ENCODE data around the gene NTRK2. TPM values are rescaled to one million over a fixed set of nuclear protein-coding genes. Genes with fewer than 3 reads are reported as not detected.
"Not testable (repeated sequence)": the region's sequence is repeated elsewhere in the genome, so short reads cannot be mapped to it uniquely, and the experiment has no call there.

Gene NTRK2
- polyA plus RNA-seq, 4 donors: 93.2 to 154 (median 119) TPM

DNA sequence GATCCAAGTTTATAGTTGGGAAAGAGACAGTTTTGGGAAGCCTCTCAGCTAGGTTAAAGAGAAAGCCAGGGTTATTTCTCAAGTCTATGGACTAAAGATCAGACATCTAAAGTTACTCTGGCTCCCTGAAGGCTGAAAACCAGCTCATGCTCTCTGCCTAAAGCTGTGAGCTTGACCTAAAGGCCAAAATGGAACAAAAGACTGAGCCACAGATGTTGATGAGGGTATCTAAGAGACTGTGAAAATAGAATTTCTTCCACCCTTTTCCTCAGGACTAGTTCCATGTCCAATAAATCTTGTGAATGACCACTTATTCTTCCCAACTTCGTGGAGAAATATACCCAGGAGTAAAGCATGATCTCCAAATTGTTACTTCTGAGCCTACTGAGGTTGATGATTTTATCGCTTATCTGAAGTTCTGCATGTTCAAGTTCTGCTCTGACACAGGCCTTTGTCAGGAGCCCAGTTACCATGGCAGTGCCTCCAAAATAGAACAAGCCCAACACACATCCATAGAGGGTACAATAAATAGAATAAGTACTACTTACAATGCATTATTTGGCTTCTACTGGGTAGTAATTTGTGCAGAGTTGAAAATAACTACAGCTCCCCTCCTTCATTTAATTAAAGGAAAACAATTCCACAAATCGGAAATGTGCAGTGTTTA, 373.6 kb downstream of the NTRK2 start:
- DNase-seq (ENCODE audit: low read depth in 4 of 4, low spot score in 3 of 4): no peak

DNA sequence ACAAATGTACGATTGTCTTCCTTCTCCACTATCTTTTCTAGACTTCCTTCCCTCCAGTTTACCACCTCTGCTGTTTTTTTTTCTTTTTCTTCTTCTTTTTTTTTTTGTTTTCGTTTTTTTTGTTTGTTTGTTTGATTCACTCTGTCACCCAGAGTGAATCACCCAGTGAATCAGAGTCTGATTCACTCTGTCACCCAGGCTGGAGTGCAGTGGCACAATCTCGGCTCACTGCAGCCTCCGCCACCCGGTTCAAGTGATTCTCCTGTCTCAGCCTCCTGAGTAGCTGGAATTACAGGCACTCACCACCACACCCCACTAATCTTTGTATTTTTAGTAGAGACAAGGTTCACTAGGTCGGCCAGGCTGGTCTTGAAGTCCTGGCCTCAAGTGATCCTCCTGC, 375.7 kb downstream of the NTRK2 start:
- no peak for DNase-seq (ENCODE audit: low read depth in 4 of 4, low spot score in 3 of 4)

DNA sequence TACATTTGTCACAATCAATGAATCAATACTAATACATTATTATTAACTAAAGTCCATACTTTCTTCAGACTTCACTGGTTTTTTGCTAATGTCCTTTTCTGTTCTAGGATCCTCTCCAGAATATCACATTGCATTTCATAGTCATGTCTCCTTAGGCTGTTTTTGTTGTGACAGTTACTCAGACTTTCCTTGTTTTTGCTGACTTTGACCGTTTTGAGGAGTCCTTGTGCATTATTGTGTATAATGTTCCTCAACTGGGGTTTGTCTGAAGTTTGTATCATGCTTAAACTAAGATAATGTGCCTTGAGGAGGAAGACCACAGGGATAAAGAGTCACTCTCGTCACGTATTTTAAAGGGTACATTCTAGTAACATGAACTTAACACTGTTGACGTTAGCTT, 376.9 kb downstream of the NTRK2 start:
- DNase-seq (ENCODE audit: low read depth in 4 of 4, low spot score in 3 of 4): no peak

DNA sequence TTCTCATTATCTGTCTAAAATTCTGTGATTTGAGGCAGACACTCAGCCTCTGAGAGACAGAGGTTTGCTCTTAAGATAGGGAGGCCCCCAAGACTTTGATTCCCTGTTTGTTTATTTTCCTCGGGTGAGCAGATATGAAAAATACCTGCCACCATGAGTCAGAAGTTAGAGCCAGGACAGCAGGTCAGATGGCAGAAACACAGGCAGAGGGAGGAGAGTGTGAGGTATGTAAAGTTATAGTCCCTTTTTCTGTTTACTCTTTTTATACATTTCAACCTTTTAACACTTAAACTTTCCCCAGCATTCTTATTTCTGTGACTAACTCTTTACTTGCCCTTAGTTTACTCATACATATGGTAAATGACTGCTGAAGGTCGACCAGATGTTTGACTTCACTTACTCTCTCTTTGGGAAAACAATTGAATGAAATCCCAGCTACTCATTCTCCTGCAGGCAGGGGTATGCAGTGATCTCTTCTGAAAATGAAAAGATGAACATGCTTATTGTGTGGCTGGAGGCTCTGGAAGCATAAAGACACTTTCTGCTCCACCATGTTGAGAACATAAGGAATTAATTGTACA, 383.8 kb downstream of the NTRK2 start:
- DNase-seq (ENCODE audit: low read depth in 4 of 4, low spot score in 3 of 4): no peak

GRCh38 chr9:85054017-85054416, 384.5 kb downstream of the NTRK2 start:
- no peak for DNase-seq (ENCODE audit: low read depth in 4 of 4, low spot score in 3 of 4)

DNA sequence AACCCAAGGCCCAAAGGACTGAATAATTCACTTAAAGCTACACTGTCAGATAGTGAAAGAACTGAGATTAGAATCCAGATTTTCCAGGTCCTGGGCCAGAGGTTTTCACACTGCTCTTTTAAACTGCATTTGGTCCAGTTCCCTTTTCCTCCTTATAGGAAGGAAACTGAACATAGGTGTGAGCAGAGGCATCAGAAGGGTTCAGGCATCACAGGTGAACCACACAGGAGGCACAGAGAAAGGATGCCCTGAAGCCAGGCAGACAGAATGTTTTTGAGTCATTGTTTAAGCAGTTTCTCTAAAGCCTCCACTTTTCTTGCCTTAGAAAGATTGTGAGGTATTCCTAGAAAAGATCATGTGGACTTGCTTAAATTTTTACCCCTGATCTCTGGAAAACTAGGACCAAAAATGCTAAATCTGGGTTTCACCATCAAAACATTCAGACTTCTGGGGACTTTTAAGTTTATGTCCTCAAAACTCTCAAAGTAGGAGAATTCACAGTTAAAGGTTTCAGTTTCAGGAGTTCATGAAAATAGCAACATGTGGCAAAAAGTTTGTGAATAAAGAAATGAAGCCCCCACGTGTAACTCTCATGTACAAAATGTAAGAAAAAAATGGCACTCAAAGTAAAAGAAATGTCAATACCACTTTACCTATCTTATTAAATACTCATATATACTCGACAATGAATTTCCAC, 386.1 kb downstream of the NTRK2 start:
- DNase-seq (ENCODE audit: low read depth in 4 of 4, low spot score in 3 of 4): no peak

- no peak for DNase-seq (ENCODE audit: low read depth in 4 of 4, low spot score in 3 of 4)
These were observed 386.7 kb downstream of the NTRK2 start for GRCh38 chr9:85056203-85056572.

DNA sequence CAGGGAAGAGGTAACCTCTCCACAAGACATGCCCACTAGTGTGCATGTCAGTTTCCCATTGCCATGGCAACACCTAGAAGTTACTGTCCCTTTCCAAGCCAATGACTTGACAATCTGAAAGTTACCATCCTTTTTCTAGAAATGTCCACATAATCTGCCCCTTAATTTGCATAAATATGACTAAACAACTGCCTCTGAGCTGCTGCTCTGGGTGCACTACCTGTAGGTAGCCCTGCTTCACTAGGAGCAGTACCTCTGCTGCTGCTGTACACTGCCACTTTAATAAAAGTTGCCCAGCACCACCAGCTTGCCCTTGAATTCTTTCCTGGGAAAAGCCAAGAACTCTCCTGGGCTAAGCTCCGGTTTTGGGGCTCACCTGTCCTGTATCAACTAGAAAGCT, 392.4 kb downstream of the NTRK2 start:
- DNase-seq (ENCODE audit: low read depth in 4 of 4, low spot score in 3 of 4): no peak

DNA sequence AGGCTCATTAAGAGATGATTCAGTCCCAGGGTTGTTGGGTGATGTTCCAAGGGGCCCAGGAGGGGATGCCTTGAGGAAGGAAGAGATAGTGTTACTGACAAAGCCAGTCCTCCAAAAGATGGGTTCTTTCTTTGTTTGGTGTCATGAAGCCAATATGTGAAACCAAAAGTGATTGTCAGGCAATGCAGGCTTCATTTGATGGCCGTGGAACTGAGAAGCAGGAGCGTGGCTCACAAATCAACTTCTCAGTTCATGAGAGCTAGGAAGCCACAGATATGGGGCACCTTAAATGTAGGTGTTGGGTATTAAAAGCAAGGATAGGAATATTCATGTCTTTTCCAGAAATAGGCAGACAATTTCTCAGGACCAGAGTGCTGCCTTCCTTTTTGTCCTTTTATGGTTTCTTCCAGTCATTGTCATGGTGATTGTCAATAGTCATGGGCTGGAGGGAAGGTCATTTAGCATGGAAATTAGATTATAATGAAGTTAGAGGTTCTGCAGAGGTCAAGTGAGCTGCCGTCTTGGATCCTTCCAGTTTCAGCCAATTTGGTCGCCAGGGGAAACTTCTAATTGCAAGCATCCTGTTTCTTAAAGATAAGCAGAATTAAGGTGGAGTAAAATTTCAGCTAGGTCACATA, 393.0 kb downstream of the NTRK2 start:
- no peak for DNase-seq (ENCODE audit: low read depth in 4 of 4, low spot score in 3 of 4)

GRCh38 chr9:85064811-85065371, 395.4 kb downstream of the NTRK2 start:
- DNase-seq (ENCODE audit: low read depth in 4 of 4, low spot score in 3 of 4): no peak

DNA sequence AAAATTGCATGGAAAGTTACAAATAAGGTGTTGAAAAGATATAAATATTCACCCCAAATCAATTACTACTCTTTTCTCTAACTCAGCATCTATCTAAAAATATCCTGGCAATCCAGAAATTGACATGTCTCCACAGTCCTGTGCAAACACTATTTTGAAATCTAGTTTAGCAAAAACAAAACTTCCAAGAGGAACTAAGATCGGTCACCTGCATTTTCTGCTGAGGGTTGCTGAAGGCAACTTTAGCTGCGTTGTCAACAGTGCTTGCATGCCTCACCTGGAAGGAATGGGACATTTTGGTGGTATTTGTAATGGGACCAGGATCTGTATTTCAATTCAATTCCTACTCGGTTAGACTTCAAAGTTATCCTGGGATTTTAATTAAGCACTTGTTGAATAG, 398.3 kb downstream of the NTRK2 start:
- no peak for DNase-seq (ENCODE audit: low read depth in 4 of 4, low spot score in 3 of 4)

GRCh38 chr9:85069421-85069820, 399.9 kb downstream of the NTRK2 start:
- not testable (repeated sequence) for DNase-seq (ENCODE audit: low read depth in 4 of 4, low spot score in 3 of 4)
